ENCODE measurements around the gene IKZF2. TPM values are rescaled to one million over a fixed set of nuclear protein-coding genes. Genes with fewer than 3 reads are reported as not detected.
"Not testable (repeated sequence)": the region's sequence is repeated elsewhere in the genome, so short reads cannot be mapped to it uniquely, and the experiment has no call there.

Gene IKZF2
- total RNA-seq, 1 experiment from 2014 or later, result 26.1 TPM

DNA sequence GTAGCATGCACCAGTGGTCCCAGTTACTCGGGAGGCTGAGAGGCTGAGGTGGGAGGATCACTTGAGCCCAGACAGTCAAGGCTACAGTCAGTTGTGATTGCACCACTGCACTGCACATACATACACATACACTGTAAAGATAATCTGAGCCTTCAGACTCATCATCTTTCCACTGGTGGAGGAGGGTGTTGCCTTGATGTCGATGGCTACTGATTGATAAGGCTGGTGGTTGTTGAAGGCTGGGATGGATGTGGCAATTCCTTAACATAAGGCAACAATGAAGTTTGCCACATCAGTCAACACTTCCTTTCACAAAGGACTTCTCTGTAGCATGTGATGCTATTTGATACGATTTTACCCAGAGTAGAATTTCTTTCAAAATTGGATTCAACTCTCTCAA is 118.8 kb downstream of the IKZF2 start:
- no peaks in the 10 kb centered on the region for H3K27me3 Mint-ChIP-seq (ENCODE audit: unreplicated experiment)
- no peak overlapping the region for H3K4me3 Mint-ChIP-seq (ENCODE audit: low read depth, unreplicated experiment)
- peaks cover 8% of the 10 kb centered on the region for H3K4me1 Mint-ChIP-seq (ENCODE audit: low read depth, unreplicated experiment)
- CTCF ChIA-PET, result no interaction called here
- TF ChIP-seq, protein P1, sequence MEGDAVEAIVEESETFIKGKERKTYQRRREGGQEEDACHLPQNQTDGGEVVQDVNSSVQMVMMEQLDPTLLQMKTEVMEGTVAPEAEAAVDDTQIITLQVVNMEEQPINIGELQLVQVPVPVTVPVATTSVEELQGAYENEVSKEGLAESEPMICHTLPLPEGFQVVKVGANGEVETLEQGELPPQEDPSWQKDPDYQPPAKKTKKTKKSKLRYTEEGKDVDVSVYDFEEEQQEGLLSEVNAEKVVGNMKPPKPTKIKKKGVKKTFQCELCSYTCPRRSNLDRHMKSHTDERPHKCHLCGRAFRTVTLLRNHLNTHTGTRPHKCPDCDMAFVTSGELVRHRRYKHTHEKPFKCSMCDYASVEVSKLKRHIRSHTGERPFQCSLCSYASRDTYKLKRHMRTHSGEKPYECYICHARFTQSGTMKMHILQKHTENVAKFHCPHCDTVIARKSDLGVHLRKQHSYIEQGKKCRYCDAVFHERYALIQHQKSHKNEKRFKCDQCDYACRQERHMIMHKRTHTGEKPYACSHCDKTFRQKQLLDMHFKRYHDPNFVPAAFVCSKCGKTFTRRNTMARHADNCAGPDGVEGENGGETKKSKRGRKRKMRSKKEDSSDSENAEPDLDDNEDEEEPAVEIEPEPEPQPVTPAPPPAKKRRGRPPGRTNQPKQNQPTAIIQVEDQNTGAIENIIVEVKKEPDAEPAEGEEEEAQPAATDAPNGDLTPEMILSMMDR (IDR thresholded peaks at IDR 0.05; ENCODE audit: unreplicated experiment), result no peak
- no peaks in the 10 kb centered on the region for H3K36me3 Mint-ChIP-seq (ENCODE audit: insufficient read depth, unreplicated experiment)
- intact Hi-C loops (cut with micrococcal nuclease; ENCODE audit: unreplicated experiment), result no loop called here
- no TSS peak for BruUV-seq (replicated peaks)
- DNase-seq, result no peak
- H3K27ac Mint-ChIP-seq (ENCODE audit: unreplicated experiment), result no peak overlapping the region
- H3K9me3 Mint-ChIP-seq (ENCODE audit: low read depth, unreplicated experiment), result no peaks in the 10 kb centered on the region

DNA sequence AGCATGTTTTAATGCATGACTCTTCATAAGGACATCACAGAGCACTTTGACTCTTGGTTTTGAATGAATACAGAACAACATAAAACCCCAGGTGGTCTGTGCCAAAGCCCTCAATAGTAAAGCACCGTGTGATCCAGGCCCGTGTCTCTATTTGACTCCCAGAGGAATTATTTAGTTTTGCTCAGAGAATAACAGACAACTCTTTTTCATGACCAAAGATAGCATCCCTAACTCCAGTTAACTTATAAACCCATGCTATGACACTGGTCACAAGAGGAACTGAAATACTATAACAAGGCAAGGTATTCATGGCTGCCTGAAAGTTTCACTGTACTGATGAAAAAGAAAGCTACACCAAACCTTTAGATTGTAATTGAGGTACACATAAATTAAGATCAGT is 128.4 kb downstream of the IKZF2 start:
- Mint-ChIP-seq H3K4me3 (ENCODE audit: low read depth, unreplicated experiment) (no peak overlapping the region), H3K36me3 (ENCODE audit: insufficient read depth, unreplicated experiment) (no peaks in the 10 kb centered on the region), H3K27ac (ENCODE audit: unreplicated experiment) (no peak overlapping the region), H3K4me1 (ENCODE audit: low read depth, unreplicated experiment) (no peaks in the 10 kb centered on the region), H3K9me3 (ENCODE audit: low read depth, unreplicated experiment) (no peaks in the 10 kb centered on the region), H3K27me3 (ENCODE audit: unreplicated experiment) (no peaks in the 10 kb centered on the region)
- TF ChIP-seq, protein P1 (IDR thresholded peaks at IDR 0.05; ENCODE audit: unreplicated experiment), result no peak
- intact Hi-C loops (cut with micrococcal nuclease; ENCODE audit: unreplicated experiment), result no loop called here
- no peak for DNase-seq
- CTCF ChIA-PET, result no interaction called here
- no TSS peak for BruUV-seq (replicated peaks)

DNA sequence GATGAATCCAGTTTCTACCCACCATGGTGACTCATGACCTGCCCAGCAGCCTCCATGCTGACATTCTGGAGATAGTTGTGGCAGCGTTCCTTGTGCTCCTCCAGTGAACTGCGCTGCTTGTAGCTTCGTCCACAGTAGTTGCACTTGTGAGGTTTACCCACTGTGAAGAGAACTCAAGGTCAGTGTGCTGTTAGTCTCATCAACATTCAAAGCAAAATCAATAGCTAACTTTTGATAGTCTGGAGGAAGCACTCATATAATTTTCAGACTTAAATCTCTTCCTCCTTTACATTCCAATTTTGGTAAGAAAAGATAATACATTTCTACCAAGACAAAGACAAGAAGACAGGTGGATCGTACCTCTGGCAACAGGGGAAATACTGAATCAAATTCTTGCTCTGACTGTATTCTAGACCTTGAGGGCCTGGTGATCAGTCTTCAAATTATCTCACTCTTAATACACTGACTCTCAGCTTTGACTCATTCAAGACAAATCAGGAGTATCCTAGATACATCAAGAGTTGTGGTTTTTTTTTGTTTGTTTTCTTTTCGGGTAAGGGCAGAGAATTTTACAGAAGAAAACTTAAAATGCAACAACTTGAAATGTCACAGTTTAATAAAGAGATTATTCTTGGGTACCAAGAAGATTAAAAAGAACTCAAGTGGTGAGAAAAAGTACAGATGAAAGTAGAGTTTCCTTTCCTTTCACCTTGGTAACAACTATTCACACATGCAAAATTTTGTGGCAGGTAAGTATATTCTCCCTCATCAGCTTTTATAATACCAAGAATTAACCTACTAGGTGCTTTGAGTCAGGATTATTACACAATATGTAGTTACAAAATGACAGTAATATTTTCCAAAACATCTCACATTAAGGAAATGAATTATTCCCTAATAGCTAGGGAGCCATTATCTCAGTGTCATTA is 129.2 kb downstream of the IKZF2 start:
- TF ChIP-seq, protein P1 (IDR thresholded peaks at IDR 0.05; ENCODE audit: unreplicated experiment), result no peak
- no TSS peak for BruUV-seq (replicated peaks)
- Mint-ChIP-seq H3K36me3 (ENCODE audit: insufficient read depth, unreplicated experiment) (no peaks in the 10 kb centered on the region), H3K27me3 (ENCODE audit: unreplicated experiment) (no peaks in the 10 kb centered on the region), H3K27ac (ENCODE audit: unreplicated experiment) (no peak overlapping the region), H3K9me3 (ENCODE audit: low read depth, unreplicated experiment) (no peaks in the 10 kb centered on the region), H3K4me3 (ENCODE audit: low read depth, unreplicated experiment) (no peak overlapping the region), H3K4me1 (ENCODE audit: low read depth, unreplicated experiment) (no peaks in the 10 kb centered on the region)
- no peak for DNase-seq
- CTCF ChIA-PET, result no interaction called here
- intact Hi-C loops (cut with micrococcal nuclease; ENCODE audit: unreplicated experiment), result no loop called here

DNA sequence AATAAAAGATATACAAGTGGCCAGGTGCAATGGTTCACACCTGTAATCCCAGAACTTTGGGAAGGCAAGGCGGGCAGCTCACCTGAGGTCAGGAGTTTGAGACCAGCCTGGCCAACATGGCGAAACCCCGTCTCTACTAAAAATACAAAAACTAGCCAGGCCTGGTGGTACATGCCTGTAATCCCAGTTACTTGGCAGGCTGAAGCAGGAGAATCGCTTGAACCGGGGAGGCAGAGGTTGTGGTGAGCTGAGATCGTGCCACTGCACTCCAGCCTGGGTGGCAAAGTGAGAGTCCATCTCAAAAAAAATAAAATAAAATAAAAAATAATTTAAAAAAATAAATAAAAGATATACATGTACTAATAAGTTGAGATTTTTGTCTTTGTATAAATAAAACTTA is 130.5 kb downstream of the IKZF2 start:
- H3K4me3 Mint-ChIP-seq (ENCODE audit: low read depth, unreplicated experiment); H3K36me3 Mint-ChIP-seq (ENCODE audit: insufficient read depth, unreplicated experiment); BruUV-seq (replicated peaks); H3K9me3 Mint-ChIP-seq (ENCODE audit: low read depth, unreplicated experiment); CTCF ChIA-PET; H3K4me1 Mint-ChIP-seq (ENCODE audit: low read depth, unreplicated experiment); H3K27me3 Mint-ChIP-seq (ENCODE audit: unreplicated experiment); H3K27ac Mint-ChIP-seq (ENCODE audit: unreplicated experiment); DNase-seq; intact Hi-C loops (cut with micrococcal nuclease; ENCODE audit: unreplicated experiment): not testable (repeated sequence)

DNA sequence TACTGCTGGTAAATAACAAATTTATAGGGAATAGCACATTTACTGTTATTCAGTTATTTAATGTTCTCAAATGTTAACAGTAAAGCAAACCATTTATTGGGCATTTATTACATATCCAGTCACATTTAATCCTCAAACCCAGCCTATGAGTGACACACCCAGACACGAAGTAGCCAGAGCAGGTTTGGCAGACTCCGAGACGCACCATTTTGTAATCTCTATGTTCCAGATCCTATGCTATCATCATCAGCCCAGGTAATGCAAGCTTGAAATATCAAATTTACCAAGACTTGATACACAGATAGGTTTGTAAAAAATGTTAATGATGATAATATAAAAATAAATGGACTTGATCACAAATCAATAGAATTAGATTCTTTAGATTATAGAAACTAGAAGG is 131.1 kb downstream of the IKZF2 start:
- Mint-ChIP-seq H3K9me3 (ENCODE audit: low read depth, unreplicated experiment) (no peaks in the 10 kb centered on the region), H3K4me3 (ENCODE audit: low read depth, unreplicated experiment) (no peak overlapping the region), H3K27me3 (ENCODE audit: unreplicated experiment) (no peaks in the 10 kb centered on the region), H3K4me1 (ENCODE audit: low read depth, unreplicated experiment) (no peaks in the 10 kb centered on the region), H3K36me3 (ENCODE audit: insufficient read depth, unreplicated experiment) (no peaks in the 10 kb centered on the region), H3K27ac (ENCODE audit: unreplicated experiment) (no peak overlapping the region)
- CTCF ChIA-PET, result no interaction called here
- no TSS peak for BruUV-seq (replicated peaks)
- TF ChIP-seq, protein P1 (IDR thresholded peaks at IDR 0.05; ENCODE audit: unreplicated experiment), result no peak
- intact Hi-C loops (cut with micrococcal nuclease; ENCODE audit: unreplicated experiment), result no loop called here
- DNase-seq, result no peak

Data from Calu3 (cell line).